NOMO-1 treated with dmso at 0.1 percent for 144 hours (cell line): ENCODE results near the gene GPN3.
"Not testable (repeated sequence)": the region's sequence is repeated elsewhere in the genome, so short reads cannot be mapped to it uniquely, and the experiment has no call there.

Source experiments
- DNase-seq: peaks from one replicate; lab custom pipeline; 2025; ENCODE audit not compliant: unreplicated experiment; lab: John Stamatoyannopoulos, UW

GPN3 gene

DNA sequence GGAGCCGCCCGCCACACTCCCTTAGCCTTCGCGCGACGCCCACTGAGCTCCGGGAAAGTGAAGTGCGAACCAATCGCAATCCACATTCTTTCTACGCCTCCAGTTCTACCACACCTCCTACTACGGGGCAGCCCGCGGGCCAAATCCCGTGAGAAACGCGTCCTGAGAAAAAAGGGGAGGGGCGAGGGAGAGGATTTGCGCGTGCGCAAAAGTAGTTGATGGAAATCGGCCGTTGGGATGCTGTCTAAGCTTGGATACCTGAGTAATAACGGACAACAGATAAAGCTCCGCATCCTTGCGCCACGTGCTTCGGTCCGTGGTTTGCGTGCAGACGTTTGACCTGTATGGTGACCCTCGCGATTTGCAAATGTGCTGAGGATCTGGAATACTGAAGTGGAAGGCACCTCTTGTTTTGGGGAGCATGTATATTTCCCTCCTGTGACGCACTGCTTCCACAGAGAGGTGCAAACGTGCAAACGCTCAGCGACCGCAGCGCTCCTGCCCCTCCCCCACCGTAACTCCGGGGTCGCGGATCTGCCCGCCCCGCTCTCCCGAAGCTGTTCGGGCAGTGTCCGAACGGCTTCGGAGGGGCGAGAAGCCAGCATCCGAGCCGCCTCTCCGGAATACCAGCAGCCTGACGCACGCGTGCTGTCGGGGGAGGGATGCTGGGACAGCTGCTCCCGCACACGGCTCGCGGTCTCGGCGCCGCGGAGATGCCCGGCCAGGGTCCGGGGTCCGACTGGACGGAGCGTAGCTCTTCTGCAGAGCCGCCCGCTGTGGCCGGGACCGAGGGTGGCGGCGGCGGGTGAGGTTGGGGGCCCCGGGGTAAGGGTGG lies at the start of gene GPN3, which contains the start of gene FAM216A:
Gene GPN3, minus strand, starts transcription at position 44 of the 835 bp plus-strand sequence. CDS start 54 bp downstream, outside the sequence.
Gene FAM216A, plus strand, starts transcription at position 632 of the 835 bp plus-strand sequence. Its CDS starts 31 bp downstream, at position 663.
- peak; percentile 99 for DNase-seq

DNA sequence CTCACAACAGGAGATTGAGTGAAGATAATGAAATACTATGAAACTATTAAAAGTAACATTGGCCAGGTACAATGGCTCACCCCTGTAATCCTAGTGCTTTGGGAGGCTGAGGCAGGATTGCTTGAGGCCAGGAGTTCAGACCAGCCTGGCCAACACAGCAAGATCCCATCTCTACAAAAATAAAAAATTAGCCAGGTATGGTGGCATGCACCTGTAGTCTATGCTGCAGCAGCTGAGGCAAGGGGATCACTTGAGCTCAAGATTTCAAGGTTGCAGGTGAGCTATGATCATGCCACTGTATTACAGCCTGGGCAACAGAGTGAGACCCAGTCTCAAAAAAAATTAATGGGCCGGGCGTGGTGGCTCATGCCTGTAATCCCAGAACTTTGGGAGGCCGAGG lies 48.9 kb upstream of the GPN3 start:
- no peak for DNase-seq

DNA sequence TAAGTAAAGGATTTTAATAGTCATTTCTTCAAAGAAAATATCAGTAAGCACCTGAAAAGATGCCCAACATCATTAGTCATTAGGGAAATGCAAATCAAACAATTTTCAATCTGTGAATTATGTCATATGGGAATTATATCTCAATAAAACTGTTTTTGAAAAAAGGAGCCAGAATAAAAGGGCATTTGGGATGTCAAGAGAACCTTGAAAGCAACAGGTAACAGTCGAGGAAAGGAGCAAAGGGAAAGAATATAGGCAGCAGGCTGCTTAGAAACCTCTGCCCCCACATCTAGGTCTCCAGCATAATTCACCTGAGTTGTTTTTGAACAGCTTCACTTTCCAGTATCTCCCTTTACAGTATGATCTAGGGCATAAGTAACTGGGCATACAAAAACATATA lies 46.3 kb upstream of the GPN3 start:
- no peak for DNase-seq

DNA sequence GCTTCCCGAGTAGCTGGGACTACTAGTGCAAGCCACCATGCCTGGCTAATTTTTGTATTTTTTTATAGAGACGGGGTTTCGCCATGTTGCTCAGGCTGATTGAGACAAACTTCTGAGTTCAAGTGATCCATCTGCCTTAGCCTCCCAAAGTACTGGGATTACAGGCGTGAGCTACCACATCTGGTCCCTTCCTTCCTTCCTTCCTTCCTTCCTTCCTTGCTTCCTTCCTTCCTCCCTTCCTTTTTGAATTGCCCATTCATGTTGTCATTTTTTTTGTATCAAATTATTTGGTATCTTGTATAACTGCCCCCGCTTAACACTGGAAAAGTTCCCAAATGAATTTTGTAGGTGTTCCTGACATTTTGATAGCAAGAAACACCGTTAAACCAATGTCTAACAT lies 45.8 kb upstream of the GPN3 start:
- no peak for DNase-seq

DNA sequence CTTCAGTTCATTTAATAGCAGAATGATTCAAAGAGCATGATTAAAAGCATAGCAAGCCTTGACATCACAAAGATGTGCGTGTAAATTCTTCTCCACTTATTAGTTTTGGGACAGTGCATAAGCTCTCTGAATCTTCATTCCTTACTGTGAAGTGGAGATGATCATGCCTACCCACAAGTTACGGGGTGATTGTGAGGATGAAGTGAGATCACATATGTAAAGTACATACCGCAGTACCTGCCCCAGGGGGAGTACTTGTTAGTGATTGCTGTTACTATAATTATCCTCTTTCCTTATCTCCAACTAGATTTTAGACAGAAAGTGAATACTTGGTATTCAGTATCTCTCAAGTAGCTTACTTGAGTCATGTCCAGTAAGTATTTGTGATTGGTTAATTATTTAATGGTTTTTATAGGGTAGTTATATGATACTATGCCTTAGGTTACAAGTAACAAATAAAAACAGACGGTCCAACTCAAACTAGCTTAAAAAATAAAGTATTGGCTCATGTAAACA lies 40.1 kb upstream of the GPN3 start:
- DNase-seq = no peak

DNA sequence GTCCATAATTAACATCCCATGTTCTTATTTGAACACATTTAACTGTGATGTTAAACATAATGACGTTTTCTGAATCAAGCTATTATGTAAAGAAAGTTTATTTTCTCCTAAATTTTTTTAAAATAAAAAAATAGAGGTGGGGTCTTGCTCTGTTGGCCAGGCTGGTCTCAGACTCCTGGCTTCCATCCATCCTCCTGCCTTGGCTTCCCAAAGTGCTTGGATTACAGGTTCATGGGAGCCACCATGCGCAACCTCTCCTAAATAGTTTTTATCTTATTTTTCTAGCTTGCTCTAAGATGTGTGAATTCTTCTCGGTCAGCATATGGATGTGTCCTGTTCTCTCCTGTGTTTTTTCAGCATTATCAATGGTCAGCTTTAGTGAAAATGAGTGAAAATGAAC lies 37.3 kb upstream of the GPN3 start:
- no peak for DNase-seq

DNA sequence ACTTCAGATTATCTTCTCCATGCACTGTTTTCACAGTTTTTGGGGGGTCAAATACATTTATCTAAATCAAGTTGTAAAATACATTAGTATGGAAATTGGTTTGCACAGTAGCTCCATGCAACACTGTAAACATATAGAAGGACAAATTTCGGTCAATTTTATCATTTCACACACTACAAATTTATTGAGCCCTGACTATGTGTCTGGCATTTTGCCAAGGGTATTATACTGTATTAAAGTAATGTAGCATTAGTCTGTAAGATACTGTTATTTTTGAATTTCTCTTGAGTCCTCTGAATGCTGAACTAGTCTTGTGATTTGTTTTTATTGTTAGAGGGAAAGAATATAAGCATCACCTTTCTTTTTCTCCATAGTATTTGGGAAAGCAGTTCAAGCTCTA lies 35.4 kb upstream of the GPN3 start:
- DNase-seq = no peak

DNA sequence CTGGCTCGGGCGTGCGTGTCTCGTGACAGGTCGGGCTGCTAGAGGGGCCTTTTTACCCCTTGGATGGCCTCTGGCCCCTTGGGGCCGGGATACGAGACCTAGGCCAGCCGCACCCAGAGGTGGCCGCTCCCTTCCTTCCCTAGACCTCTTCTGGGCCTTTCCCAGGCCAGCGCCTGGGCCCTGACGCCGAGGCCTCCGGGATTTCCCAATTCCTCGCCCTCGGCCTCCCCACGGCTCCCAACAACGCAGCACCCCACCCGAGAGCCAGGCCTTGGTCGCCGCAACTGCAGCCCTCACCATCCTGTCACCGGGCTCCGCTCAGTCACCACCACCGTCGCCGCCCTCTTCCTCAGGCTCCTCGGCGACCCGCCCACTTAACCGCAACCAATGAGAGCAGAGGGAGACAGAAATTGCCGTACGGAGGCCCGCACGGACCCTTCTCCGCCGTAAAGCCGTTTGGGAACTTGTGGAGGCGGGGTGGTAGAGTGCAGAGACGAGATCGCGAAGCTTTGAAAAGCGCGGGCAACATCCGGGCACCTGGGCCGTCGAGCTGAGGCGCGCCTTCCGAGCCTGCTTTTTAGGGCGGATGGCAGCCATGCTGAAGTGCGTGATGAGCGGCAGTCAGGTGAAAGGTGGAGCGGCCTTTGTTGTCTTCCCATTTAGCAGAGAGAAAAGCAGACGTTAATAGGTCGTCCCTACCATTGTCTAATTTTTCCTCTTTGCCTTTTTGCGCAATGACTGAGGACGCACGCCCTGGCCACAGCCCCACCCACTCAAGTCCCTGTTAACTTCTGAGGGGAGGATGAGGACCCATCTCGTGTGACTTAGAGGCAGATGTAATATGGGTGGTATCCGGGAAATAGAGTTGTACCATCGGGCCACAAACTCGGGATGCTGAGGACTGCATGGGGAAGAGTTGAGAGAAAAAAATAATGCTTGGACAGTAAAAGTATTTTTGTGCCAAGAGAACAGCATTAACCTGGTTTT lies 34.0 kb upstream of the GPN3 start, which contains the start of the genes RAD9B and VPS29:
Gene RAD9B, plus strand, starts transcription at position 580 of the 987 bp plus-strand sequence. Its CDS starts 7 bp downstream, at position 587.
Gene VPS29, minus strand, starts transcription at position 360 of the 987 bp plus-strand sequence. Its CDS starts 60 bp downstream, at position 300.
- DNase-seq = peak; percentile 99

DNA sequence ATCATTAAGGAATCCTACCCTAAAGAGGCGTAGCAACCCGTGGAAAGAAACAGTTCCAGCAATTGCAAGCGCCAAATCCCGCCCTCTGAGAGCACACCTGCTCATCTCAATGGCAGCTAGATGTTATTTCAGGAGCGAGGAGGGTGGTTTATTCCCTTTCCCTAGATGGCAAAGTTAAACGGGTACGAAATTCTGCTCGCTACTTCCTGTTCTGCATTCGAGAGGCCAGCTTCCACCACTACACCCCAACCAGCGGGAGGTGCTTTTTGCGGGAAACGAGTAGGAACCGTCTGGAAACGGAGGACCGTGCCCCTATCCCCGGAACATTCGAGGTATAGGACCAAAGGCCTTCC lies 33.3 kb upstream of the GPN3 start:
- DNase-seq = peak; percentile 66

DNA sequence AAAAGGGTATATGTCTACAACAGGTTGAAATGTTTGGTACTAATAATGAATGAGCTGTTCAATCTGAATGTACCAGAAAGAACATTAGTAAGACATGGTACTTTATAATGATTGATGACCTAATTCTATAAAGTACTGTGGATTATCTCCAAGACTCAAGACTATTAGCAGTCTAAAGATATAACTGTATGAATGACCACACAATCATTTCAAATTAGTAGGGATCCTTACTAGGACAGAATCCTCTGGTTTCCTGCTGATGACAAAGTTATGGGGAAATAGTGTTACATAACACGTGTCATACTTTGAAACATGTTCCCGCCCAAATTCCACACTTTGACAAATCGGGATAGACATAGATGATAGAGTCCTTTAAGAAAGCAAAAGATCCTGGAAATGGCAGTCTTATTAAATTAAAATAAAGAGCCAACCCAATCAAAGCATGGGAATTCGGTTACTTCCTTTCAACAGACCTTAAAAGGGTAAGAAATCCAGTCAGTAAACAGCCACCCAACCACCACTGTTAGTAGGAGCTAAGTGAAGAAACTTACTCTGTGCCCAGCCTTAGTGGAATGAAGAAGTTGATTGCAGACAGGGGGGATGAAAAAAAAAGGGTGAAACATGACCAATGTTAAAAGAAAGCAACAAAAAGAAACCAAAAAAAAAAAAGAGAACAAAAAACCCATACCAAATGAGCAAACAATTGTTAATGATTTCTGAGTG lies 31.1 kb upstream of the GPN3 start:
- DNase-seq = peak; percentile 53

DNA sequence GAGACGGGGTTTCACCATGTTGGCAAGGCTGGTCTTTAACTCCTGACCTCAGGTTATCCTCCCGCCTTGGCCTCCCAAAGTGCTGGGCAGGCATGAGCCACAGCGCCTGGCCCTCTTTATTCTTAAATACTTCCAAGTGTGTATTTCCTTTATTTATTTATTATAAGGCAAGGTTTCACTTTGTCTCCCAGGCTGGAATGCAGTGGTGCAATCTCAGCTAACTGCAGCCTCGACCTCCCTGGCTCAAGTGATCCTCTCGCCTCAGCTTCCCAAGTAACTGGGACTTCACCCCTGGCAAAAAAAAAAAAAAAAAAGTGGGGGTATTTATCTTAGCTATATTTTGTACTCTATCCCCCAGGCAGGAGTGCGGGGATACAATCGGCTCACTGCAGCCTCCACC lies 7.4 kb upstream of the GPN3 start:
- no peak for DNase-seq

DNA sequence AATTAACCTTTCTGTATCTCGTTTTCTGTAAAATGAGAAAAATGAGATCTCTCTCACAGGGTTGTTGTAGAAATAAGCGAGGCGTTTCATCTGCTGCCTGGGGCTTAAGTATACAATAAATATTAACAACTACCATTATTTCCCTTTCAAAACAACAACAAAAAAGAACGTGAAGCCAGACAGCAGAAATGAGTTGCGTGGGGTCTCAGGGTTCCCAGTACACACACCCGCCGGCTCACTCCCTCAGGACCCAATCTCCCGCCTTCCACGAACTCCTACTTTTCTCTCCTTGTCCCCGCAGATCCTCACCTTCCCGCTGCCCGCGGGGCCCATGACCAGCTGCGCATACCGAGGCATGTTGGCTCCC lies 227 bp downstream of the GPN3 start:
- no peak for DNase-seq

DNA sequence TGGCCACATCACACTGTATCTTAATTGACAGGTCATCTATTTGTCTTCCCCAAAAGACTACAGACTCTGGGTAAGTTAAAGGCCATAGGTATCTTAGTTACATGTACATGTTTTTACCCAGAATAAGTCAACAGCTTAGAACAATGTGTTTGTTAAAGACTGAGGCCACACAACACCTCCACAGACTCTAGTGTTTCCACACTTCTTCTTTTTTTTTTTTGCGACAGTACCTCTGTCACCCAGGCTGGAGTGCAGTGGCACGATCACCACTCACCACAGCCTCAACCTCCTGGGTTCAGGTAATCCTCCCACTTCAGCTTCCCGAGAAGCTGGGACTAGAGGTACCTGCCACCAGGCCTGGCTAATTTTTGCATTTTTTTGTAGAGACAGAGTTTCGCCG lies 1.3 kb downstream of the GPN3 start:
- no peak for DNase-seq

DNA sequence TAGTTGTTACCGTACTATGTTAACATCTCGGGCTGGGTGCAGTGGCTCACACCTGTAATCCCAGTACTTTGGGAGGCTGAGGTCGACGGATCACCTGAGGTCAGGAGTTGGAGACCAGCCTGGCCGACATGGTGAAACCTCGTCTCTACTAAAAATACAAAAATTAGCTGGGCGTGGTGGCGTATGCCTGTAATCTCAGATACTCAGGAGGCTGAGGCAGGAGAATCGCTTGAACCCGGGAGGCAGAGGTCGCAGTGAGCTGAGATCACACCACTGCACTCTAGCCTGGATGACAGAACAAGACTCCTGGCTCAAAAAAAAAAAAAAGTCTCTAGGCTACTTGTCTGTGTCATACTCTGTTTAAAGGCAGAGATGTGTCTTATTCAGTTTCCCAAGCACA lies 2.3 kb downstream of the GPN3 start:
- DNase-seq = not testable (repeated sequence)

DNA sequence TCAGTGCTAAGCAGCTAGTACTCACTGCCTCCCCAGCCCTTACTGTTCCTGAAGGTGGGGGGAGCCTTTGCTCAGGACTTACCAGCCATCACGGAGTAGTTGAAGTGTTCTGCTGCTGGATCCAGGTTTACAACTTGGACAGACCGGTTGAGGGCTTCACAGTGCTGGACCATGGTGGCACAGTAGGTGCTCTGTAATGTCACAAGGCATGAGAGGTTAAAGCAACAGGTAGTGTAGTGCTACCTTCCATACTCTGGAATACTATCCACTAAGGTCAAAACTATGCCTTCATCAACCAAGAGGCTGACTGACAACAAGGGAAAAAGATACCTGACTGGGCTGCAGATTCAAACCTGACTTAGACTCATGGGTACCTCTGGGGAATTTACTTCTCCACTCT lies 3.0 kb downstream of the GPN3 start:
- DNase-seq = no peak

DNA sequence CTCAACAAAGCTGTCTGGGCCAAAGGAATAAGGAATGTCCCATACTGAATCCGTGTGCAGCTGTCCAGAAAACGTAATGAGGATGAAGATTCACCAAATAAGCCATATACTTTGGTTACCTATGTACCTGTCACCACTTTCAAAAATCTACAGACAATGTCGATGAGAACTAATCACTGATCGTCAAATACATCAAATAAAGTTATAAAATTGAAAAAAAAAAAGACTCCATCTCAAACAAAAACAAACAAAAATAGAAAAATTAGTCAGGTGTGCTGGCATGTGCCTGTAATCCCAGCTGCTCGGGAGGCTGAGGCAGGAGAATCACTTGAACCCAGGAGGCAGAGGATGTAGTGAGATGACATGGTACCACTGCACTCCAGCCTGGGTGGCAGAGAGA lies 6.9 kb downstream of the GPN3 start:
- not testable (repeated sequence) for DNase-seq

DNA sequence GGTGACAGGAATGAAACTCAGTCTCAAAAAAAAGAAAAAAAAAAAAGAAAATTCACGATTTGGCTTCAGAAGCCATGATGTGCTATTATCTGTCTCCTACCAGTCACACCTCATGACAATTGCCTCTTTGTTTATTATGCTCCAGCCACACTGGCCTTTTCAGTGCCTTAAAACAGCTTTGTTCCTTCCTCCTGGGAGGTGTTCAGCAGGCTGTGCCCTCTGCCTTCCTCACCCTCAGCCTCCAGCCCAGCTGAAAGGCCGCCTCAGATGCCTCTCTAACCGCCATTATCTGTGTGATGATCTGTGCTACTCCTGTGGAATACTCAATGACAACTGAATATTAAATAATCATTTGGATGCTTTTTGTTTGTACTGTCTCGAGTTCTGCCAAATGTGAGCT lies 9.3 kb downstream of the GPN3 start:
- DNase-seq = no peak

DNA sequence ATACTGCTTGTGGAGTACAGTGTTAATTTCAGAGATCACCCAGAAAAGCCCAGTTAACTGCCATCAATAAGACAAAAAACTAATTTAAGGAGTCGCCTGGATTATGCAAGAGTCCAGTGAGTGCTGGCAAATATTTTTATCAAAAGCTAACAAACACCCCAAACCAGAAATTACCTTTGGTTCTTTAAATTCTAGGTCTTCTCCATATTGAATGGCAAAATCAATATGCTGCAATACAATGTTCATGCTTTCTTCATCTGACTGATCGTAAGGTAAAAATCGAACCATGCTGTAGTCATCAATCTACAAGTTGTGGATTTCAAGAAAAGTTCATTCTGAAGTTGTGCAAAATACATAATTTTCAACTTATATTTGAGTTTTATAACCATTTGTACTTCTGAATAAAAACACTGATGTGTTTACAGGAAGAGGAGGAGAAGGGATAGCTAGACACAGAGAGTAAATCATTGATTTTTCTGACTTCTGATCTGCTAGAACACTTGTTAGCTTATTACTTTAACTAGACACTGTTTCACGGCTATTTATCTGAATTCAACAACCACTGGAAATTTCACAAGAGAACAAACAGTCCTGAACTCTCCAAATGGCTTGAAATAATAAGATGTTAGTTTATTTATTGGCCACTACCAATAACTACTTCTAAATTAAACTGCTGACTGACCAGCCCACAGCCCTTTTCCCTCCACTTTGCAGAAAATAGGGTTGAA lies 14.3 kb downstream of the GPN3 start:
- no peak for DNase-seq

DNA sequence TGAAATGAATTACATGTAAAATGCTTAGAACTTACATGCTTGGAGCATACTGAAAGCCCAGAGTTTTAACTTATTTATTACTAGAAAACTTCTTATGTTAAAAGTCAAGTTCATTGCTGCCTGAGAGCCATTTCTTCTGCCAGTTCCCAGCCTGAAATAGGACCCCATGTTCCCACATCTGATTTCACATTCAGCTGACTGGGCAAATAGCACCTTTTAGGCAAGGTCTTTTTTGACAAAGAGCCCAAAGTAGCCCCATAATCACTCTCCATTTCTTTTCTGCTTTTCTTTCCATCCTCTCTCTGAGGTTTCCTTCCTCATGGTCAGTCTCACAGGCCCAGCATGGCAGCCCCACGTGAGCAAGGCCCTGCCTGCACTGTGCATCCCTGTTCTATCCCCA lies 16.8 kb downstream of the GPN3 start:
- no peak for DNase-seq
